Activated CD8-positive, alpha-beta memory T cell treated with anti-CD3 and anti-CD28 coated beads for 1 hour (primary cell): ENCODE data around the gene JKAMP.
"Not testable (repeated sequence)": the region's sequence is repeated elsewhere in the genome, so short reads cannot be mapped to it uniquely, and the experiment has no call there.

ENCODE experiments used
- DNase-seq, 2 donors: peaks; one replicate each; pipeline ENCODE4 v3.0.0-alpha.2; 2020; ENCODE audit warnings: low read depth in 1 of 2; ENCODE audit errors: extremely low read depth in 1 of 2

JKAMP gene, protein sequence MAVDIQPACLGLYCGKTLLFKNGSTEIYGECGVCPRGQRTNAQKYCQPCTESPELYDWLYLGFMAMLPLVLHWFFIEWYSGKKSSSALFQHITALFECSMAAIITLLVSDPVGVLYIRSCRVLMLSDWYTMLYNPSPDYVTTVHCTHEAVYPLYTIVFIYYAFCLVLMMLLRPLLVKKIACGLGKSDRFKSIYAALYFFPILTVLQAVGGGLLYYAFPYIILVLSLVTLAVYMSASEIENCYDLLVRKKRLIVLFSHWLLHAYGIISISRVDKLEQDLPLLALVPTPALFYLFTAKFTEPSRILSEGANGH

DNA sequence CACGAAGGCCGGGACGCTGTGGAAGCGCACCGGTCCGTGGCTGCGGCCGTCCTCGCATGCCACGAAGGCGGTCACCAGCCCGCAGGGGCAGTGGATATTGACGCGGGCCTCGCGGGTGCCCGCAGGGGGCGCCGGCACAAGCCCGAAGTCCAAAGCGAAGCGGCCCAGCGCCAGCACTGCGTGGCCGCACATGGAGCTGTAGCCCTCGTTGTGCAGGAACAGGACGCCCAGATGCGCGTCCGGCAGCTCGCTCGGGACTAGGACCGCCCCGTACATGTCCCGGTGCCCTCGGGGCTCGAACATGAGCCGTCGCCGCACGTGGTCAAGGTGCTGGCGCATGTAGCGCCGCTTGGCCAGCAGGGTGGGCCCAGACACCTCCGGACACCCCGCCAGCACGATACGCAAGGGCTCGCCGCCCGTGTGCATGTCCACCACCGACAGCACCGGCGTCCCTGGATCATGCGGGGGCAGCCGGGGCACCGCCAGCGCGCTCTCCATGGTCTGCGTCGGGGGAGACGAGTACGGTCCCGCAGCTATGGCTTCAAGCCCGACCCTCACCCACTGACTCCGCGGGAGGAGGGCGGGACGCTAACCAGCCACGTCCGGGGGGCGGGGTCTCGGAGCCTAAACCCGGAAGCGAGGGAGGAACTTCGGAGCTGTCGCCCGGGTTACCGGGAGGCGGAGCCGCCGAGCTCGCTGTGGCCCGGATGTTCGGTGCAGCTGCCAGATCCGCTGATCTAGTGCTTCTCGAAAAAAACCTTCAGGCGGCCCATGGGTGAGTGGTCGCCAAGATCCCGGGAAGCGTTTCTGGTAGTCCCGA is at the start of gene JKAMP, which contains the start of gene L3HYPDH:
Gene JKAMP, plus strand, starts transcription at position 699 of the 820 bp plus-strand sequence. Its CDS starts 73 bp downstream, at position 772.
Gene L3HYPDH, minus strand, starts transcription at position 590 of the 820 bp plus-strand sequence. Its CDS starts 92 bp downstream, at position 498.
- peak; percentile 93 to 98 for DNase-seq

DNA sequence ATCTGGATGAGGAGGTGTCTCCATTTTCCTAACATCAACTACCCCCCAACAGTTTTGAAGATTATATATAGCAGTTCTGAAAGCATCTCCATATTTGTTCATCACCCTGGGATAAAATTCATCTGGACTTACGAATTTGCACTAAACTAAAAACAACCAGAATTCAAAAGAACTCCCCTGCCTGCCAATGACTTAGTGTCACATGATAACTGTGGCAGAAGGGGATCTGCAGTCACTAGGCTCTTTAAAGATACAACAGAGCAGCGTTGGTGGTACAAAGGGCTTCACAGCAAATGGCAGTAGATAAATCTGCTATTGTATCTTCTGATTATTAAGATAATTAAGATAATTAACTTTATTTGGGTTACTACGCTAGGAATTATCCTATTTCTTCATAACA is 49.2 kb upstream of the JKAMP start:
- DNase-seq = no peak

DNA sequence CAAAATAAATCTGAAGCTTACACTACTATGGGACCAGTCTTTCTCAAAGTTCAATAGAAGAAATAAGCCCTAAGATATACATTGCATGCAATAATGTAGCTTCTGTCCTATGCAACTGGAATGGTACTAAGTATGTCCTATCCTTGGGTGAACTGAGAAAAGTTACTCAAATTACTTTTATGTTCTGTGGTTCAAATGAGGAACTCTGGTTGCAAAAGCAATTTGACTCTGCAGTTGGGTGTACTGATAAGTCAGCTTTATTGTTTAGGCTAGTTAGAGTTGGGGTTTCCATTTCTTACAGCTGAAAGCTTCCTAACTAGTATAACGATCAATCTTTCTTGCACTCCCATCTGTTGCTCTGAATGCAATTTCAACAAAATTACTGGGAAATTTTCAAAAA is 48.3 kb upstream of the JKAMP start:
- DNase-seq = no peak

DNA sequence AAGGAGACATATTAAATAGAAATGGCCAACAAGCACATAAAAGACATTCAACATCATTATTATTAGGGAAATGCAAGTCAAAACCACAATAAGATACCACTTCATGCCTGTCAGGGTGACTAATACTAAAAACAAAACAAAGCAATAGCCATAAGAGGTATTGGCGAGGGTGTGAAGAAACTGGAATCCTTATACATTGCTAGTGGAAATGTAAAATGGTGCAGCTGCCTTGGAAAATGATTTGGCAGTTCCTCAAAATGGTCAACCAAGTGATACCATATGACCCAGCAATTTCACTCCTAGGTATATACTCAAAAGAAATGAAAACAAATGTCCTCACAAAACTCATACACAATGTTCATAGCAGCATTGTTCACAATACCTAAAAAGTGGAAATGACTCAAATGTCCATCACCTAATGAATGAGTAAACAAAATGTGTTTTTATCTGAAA is 46.1 kb upstream of the JKAMP start:
- no peak for DNase-seq

DNA sequence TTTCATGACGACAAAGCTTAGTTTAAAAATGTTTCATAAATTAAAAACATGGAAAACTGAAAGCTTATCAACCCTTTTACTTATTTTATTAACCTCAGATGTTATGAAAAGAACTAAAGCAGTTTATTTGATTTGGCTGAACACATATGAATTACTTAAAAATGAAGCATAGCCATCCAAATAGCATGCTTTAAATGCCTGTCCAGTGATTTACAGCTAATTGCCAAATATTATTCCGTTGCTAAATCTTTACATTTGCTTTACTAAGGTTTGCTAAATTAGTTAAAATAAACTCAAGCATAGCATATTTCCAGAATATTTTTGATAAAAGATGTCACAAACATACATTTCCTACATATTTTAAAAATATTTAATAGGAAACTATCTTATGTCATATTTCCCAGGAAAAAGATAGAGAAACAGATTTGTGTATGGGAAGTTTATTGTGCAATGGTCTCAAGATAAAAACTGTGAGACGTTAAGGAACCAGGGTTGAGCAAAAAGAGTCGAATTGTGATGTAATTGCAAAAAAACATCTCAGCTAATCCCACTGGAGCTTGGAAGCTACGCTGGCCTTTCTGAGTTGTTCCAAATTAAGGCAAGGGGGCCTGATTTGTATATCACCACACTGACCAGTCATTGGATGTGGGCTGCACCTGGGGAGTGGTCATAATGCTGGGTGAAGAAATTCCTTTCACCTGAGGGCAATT is 44.9 kb upstream of the JKAMP start:
- DNase-seq = no peak

DNA sequence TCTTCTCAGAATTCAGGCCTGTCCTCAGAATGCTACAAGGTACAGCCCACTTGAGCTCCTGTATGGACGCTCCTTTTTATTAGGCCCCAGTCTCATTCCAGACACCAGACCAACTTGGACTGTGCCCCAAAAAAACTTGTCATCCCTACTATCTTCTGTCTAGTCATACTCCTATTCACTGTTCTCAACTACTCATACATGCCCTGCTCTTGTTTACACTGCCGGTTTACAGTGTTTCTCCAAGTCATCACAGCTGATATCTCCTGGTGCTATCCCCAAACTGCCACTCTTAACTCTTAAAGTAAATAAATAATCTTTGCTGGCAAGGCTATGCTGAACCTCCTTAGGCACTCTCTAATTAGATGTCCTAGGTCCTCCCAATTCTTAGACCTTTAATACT is 35.6 kb upstream of the JKAMP start:
- DNase-seq = not testable (repeated sequence)

DNA sequence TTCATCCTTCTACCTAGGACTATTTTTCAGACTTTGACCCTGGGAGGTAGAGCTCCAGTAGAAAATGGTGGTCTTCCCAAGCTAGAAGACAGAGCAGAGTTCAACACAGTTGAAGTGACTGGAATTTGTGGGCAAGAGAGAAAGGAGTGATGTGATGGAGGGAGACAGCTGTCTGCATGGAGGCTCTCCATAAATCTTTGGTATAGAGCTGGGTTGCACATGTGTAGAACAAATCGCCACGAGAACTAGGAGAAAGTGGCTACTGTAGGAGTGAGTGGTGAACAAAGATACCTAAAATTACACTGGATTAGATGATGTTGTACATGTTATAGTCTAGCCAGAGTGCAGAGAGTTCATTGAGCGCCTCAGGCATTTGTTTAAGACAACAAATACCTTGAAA is 33.6 kb upstream of the JKAMP start:
- DNase-seq = no peak

DNA sequence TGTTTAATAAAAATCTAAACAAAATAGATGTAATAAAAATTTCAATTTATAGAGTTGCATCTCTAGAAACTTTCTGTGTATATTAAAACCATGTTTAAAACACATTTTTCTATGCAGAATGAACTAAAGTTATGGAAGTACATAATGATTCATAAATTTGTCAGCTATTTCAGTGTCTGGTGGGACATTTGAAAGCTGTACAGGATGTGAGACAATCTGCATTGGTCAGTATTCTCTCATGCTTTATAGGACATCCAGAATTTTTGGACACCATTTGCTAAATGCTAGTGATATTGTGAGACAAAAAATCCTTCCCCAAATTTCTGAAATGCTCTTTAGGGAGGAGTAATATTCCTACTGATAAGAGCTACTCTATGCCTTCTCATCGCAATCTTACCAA is 32.5 kb upstream of the JKAMP start:
- DNase-seq = no peak

DNA sequence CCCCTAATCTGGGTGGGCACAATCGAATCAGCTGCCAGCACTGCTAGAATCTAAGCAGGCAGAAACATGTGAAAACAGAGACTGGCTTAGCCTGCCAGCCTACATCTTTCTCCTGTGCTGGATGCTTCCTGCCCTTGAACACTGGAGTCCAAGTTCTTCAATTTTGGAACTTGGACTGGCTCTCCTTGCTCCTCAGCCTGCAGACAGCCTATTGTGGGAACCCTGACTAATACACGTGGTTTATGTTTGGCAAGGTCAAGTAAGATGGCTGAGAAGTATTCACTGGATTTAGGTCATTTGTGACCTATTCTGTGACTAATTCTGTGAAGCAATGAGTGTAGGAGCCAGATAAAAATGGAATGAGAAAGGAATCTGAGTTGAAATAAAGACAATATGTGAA is 30.2 kb upstream of the JKAMP start:
- no peak for DNase-seq

DNA sequence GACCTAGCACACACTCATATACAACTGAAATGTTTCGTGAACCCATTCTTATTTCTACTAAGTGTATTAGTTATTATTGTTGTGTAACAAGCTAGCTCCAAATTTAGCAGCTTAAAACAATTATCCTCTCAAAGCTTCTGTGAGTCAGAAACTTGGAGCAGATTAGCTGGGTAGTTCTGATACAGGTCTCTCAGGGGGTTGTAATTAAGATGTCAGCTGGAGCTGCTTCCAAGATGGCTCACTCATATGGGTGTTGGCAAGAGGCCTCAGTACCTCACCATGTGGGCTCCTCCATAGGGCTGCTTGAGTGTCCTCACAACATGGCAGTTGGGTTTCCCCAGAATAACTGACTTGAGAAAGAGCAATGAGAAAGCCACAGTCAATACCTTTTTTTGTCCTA is 28.9 kb upstream of the JKAMP start:
- DNase-seq = no peak

DNA sequence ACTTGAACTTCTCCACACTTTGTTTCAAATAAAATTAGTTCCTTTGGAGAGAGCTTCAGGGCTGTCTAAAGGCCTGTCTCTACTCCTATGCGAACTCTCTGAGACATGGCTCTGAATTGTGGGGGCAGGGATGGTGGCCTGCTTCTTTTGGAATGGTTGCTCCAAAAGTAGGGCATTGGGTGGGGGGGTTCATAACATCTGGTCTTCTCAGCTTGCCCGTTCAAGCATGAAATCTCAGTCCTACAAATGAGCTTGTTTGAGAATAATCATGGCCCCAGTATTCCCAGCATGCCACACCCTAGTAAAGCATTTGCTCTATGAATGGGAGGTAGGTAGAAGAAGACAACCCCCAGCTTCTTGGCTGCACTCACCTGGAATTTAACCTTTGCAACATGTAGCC is 25.8 kb upstream of the JKAMP start:
- DNase-seq = no peak

DNA sequence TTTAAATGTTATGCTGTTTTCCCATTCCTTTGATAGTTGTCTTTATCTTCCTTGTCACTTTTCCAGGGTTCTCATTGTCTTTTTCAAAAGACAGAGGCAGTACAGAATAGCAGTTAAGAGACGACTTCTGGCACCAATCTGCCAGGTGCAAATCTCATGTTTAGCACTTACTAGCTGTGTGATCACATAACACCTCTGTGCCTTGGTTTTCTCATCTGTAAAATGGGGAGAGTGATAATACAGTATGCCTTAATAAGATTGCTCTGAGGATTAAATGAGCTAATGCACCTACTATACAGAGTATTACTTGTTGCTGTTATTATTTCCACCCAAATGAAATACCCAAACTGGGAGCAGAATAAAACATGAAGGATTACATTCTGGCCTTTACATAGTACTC is 23.9 kb upstream of the JKAMP start:
- no peak for DNase-seq

DNA sequence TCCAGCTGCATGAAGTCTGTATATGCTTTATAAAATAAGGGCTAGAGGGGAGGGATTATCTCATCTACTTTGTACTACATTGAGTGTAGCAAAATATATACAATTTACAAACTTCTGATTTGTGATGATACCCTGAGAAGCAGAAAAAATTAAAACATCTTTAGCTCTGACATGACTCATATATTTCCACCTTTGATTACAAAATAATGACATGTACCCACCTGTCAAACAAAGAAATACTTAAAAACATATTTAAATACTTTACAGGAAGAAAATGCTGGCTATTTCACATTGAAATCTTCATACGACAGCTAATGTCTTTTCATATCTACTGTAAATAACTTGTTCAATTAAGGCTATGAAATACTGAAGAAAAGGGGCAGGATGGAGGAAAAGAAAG is 22.4 kb upstream of the JKAMP start:
- DNase-seq = no peak

DNA sequence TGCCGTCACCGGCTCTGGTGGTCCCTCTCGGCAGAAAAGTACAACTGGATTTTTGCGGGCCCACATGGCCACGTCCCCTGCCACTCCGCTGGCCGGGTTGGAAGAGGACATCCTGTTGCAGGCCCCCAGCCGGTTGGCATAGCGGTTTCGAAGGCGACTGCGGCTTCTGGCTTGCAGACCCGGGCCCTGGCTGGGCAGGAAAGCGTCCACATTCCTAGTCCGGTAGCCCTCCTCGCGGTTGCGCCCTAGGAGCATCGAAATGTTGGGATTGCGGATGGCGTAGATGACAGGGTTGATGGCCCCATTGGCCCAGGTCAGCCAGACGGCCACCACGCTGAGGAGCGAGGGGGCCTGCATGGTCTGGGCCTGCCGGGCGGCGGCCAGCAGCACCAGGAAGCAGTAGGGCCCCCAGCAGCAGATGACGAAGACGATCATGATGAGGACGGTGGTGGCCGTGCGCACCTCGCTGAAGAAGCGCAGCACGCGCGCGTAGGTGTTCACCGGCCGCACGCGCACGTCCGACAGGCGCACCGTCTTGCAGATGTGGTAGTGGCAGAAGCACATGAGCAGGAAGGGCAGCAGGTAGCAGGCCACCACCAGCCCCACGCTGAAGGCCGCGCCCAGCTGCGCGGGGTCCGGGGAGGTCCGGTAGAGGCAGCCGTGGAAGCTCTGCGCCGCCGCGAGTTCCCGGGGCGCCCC is 20.4 kb upstream of the JKAMP start:
- no peak for DNase-seq

DNA sequence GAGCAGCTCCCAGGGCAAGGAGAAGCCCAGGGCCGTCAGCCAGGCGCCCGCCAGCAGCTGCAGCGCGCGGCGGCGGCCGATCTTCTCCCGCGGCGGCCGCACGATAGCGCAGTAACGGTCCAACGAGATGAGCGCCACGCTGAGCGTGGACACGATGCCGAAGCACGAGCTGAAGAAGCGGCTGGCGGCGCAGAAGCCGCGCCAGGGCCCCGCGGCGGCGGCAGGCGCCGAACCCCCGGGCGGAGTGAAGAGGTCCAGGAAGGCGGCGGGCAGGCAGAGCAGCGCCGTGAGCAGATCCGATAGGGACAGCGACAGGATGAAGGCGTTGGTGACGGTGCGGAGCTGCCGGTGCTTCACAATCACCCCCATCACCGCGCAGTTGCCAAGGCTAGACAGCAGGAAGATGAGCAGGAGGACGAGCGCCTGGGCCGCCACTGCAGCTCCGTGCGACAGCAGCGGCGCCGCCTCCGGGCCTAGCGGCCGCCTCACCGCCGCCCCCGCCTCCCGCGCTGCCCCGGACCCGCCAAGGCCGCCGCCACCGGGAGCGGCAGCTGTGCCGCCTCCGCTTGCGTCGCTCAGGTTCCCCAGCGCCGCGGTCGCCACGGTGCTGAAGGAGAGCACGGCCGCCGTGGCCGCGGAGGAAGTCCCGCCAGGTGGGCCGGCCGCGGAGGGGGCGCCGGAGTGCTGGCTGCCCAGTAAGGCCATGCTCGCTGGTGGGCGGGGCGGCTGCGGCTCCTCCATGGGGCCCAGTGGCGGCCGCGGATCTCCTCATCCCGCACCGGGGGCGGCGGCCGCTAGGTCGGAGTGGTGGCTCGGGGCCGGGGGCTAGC is 19.6 kb upstream of the JKAMP start:
- DNase-seq = peak in 1 of 2 donors; percentile 35

DNA sequence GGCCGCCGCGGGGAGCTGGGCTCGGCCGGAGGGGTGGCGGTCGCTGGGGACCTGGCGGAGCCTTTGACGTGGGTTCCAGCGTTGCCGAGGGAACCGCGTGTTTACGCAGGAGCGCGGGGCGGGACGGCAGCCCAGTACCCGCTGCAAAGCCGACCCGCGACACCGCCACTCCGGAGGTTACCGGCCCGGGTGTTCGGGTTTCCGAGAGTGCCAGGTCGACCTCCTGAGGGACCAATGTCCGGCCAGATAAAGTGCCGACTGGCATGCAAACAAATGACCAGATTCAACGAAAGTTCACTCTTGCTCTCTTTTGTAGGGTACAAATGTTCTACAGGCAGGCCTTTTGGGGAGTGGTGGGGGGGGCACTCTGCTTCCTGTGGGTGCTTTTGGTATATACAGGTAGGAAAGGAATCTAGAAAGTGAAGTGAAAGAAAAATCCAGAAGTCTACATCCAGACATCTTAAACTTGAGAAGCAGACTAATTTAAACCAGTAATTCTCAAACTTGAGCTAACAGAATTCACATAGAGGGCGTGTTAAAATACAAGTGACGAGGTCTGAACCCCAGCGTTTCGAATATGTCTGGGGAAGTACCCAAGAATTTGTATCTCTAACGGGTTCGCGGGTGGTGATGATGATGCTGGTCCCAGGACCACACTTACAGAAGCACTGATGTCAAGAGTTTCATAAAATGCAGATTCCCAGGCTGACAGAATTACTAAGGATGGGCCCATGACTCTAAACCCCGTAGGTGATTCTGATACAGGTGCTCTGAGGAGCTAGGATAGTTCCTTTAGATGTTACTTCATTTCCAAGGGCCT is 18.8 kb upstream of the JKAMP start, which contains the start of gene GPR135:
Gene GPR135, minus strand, starts transcription at position 65 of the 820 bp plus-strand sequence. CDS start 154 bp downstream, outside the sequence.
- DNase-seq = no peak

DNA sequence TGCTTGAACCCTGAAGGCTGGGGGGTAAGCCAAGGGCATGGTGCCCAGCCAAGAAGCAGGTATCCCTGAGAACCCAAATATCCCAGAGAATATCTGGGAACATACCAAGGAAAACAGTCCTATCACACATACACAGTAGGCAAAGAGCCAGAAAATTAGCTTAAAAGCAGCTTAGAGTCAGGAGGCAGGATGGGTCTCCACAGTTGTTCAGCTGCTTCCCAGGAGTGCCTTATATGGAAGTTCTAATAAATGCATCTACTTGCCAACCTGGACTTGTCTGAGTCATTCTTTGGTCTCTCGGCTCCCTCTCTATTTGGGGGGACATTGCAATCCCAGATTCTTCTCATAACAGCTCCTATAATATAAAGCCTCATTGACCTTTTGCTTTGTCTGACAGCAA is 10.1 kb upstream of the JKAMP start:
- no peak for DNase-seq

DNA sequence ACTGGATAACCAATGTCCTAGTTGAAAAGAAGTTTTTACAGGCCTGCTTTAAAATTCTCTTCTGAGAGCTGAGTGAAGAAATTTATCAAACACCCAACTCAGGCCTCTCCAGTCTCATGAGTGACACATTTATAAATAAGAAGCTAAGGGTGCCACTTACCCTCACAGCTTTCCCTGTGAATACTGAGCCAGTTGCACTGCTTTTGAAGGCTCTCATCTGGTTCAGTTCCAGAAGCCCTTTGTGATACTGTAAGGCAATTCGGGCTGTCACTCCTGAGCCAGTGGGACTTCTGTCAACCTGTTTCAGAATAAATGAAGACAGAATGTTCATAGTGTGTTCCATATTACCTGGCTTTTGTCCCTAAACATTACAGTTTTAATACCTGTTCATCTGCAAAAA is 8.6 kb upstream of the JKAMP start:
- no peak for DNase-seq

DNA sequence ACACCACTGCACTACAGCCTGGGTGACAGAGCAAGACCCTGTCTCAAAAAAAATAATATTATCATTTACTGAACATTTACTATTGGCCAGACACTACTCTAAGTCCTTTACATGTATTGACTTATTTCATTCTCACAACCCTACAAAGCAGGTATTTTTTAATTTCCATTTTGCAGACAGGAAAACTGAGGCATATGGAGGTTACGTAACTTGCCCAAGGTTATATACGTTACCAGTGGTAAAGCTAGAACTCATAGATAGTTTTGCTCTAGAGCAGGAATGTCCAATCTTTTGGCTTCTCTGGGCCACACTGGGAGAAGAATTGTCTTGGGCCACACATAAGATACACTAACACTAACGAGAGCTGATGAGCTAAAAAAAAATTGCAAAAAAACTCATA is 5.8 kb upstream of the JKAMP start:
- no peak for DNase-seq
